Right renal pelvis (tissue), 4 donors: ENCODE measurements around the gene IRF2BP2. TPM values are rescaled to one million over a fixed set of nuclear protein-coding genes. Genes with fewer than 3 reads are reported as not detected.

Source experiments
- DNase-seq, 4 donors: peaks; one replicate each; pipeline ENCODE4 v3.0.0-alpha.2; 2013; ENCODE audit warnings: low read depth in 4 of 4, low spot score in 3 of 4, missing footprints in 1 of 4
- polyA plus RNA-seq, 4 donors: library from polyadenylated mRNA; unstranded; fragments of 120-200 nt; gene quantifications; one replicate each; pipeline ENCODE4 v1.2.1, GENCODE V29; 2013; ENCODE audit not compliant: insufficient read length in 4 of 4

The IRF2BP2 gene
- polyA plus RNA-seq: 100 to 1,000 TPM; 151 to 163 (median 159) TPM

- DNase-seq: peak in 1 of 4 donors; percentile 70
Measured at GRCh38 chr1:234610061-234610665, at the start of gene IRF2BP2. Gene IRF2BP2 (minus strand): TSS chr1:234610178. CDS start chr1:234609494, 684 bp downstream.

GRCh38 chr1:234659538-234659937 is 49.6 kb upstream of the IRF2BP2 start:
- no peak for DNase-seq

DNA sequence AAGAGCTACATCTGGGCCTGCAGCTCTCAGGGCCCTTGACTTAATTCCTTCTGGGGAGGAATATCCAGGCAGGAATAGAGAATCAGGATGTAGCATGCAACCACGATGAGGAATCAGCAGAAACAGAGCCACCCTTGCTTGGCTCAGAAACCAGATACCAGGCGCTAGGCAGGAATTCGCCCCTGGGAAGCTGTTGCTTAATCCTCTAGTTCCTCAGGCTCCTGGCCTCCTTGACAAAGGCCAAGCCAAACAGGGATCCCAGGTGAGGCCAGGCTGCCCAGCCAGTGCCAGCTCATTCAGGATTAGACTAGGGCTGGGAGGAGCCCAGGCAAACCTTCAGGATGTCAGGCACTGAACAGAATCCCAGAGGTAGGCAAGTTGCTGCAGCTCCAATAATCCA is 48.2 kb upstream of the IRF2BP2 start:
- no peak for DNase-seq

DNA sequence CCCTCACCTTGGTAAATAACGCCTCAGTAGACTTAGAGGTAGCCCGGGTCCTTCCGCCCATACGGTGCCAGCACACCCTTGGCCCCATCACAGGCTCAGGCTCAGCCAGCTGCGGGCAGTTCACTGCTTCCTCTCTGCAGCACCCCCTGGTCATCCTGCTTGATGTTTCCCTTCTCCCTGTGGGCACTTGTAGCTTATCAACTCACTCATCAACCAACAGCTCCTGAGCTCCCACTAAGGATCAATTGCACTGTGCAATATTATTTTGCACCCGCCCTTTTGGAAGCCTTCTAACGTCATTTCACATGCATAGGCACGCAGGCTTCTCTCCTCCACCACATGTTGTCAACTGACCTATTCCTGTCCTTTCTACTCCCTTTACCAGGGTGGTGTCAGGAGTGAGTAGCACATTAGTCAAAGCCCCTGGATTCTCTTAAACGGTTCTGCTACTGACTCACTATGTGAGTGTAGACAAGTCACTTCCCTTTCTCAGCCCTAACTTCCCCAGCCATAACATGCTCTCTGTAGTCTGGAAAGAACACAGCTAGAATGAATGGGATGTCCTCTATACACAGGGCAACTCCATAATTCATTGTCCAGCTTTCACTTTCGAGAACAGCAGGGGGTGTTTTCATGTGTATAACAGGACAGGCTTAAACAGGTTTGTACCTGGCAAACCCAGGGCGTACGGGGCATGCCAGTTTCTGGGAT is 47.1 kb upstream of the IRF2BP2 start:
- peak in 1 of 4 donors; percentile 45 for DNase-seq

GRCh38 chr1:234656070-234656895 is 46.3 kb upstream of the IRF2BP2 start:
- no peak for DNase-seq

- DNase-seq: no peak
Measured at GRCh38 chr1:234655328-234656069, 45.5 kb upstream of the IRF2BP2 start.

- DNase-seq: no peak
Measured at GRCh38 chr1:234654002-234654733, 44.2 kb upstream of the IRF2BP2 start.

- DNase-seq: no peak
Measured at GRCh38 chr1:234649432-234650081, 39.6 kb upstream of the IRF2BP2 start.

- no peak for DNase-seq
Measured at GRCh38 chr1:234647758-234648157, 37.8 kb upstream of the IRF2BP2 start.

DNA sequence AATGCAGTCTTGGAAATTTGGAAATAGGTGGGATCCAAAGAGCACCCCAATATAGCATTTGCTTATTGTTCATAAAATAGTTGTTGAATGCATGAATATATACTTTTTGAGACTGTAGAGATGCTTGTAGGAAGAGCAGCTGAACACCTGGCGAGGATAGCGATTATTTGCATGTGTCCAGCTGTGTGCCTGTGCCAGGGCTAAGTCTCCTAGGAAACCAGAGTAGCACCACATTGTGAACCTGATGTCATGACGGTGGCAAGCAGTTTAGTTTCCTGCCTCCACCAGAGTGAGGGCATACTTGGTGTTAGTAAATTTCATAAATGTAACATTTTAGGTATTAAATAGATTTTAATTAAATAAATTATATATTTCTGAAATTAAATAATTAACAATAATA is 37.3 kb upstream of the IRF2BP2 start:
- no peak for DNase-seq

DNA sequence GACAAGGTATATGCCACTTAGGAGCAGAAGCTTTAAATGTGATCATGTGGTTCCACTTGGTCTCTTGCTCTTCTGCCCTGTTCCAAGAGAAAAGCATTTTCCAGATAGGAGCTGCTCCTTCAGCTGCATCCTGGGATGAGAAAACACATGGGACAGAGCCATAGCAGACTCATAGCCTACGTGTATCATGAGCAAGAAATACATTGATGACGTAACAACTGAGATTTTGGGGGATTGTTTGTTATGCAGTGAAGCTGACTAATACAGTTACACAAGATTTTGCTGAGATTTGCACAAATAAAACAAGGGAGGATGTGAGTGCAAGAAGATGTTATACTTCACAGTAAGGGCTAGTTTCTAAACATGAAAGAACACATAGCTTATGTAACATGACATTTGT is 36.0 kb upstream of the IRF2BP2 start:
- DNase-seq: no peak

GRCh38 chr1:234645474-234645953 is 35.5 kb upstream of the IRF2BP2 start:
- no peak for DNase-seq

- no peak for DNase-seq
Measured at GRCh38 chr1:234644928-234645327, 35.0 kb upstream of the IRF2BP2 start.

GRCh38 chr1:234643850-234644134 is 33.8 kb upstream of the IRF2BP2 start:
- DNase-seq: no peak

GRCh38 chr1:234643111-234643849 is 33.3 kb upstream of the IRF2BP2 start:
- no peak for DNase-seq

GRCh38 chr1:234642428-234642827 is 32.5 kb upstream of the IRF2BP2 start:
- no peak for DNase-seq

DNA sequence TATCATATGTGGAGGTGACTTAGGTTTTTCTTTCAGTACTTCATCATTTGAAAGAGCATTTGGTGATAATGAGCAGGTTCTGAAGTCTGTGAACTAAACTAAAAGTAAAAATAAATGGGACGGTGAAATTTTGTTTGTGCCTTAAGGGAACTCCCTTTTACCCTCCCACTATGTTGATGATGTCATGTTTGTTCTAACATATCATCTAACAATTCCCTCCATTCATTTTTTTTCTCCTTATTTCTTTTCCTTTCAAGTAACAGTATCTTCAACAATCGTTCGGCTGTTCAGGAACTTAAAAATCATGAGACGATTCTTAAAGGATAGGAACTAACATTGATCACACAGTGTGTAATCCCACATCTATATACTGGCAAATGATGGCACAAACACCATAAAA is 30.0 kb upstream of the IRF2BP2 start:
- DNase-seq: no peak

DNA sequence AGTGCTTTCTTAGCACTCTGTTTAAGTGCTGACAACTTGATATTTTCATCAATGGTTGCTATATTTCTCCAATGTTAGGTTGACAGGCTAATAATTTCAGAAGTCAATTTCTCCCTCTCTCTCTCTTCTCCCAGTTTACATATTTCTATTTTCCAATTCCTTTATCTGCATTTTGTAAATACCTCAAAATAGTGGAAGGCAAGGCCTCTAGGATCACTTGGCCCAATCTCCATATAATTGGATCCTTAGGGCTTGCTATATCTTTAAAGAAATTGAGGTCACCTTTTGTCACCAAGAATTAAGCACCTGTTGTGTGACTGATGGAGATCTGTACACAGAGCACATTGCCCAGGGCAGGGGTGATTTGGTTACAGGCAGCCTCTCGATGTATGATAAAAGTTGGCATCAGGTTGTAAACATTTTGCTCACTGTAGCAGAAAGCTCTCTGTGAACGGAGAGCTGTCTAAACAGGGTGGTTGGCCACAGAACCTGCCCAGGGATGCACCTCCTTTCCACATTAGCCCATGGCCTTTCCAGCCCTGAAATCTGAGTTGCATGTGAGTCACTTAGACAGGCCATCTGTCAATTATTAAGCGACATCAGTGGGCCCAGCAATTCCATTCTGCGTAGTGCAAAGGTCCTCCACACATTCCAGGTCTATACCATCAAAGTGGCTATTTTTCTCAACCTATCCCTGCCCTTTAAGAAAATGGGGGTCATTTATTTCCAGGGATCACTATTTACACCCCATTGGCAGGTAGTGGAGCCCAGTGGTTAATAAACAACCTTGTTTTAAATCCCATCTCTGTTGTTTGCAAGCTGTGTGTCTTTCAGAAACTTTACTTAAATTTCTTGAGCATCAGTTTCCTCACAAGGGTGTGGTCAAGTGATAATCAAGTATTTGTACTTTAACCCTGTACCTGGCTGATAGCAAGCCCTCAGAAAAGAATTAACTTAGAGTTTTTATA is 29.1 kb upstream of the IRF2BP2 start:
- DNase-seq: no peak
